Mucosa of stomach (tissue), 1 donor: ENCODE results near the gene PPP3CA.
"Not testable (repeated sequence)": the region's sequence is repeated elsewhere in the genome, so short reads cannot be mapped to it uniquely, and the experiment has no call there.

Experiments
- H3K27me3 ChIP-seq: one replicate; pipeline ENCODE4 v1.7.0; 2013; ENCODE audit warnings: mild to moderate bottlenecking, low read length; ENCODE audit not compliant: control insufficient read depth, insufficient read depth
- H3K36me3 ChIP-seq: one replicate; pipeline ENCODE4 v1.7.0; 2013; ENCODE audit warnings: low read length; ENCODE audit not compliant: control insufficient read depth, insufficient read depth
- H3K4me1 ChIP-seq: one replicate; pipeline ENCODE4 v1.7.0; 2013; ENCODE audit warnings: mild to moderate bottlenecking, low read length; ENCODE audit not compliant: control insufficient read depth, insufficient read depth
- H3K4me3 ChIP-seq: one replicate; pipeline ENCODE4 v1.7.0; 2013; ENCODE audit warnings: low read length
- H3K9ac ChIP-seq: one replicate; pipeline ENCODE4 v1.7.0; 2013; ENCODE audit warnings: mild to moderate bottlenecking, low read length, moderate library complexity
- H3K9me3 ChIP-seq: one replicate; pipeline ENCODE4 v1.7.0; 2013; ENCODE audit warnings: mild to moderate bottlenecking, low read length, moderate library complexity; ENCODE audit not compliant: control insufficient read depth
- donor health status: Pancreatic carcinoma.

The PPP3CA gene

GRCh38 chr4:101238706-101239105 is 108.6 kb downstream of the PPP3CA start:
- H3K9me3 ChIP-seq = no peaks in the 10 kb centered on the region
- no peaks in the 10 kb centered on the region for H3K27me3 ChIP-seq
- H3K4me3 ChIP-seq = no peak overlapping the region
- no peaks in the 10 kb centered on the region for H3K36me3 ChIP-seq
- peaks cover 17% of the 10 kb centered on the region for H3K4me1 ChIP-seq
- no peak overlapping the region for H3K9ac ChIP-seq

GRCh38 chr4:101237773-101238172 is 109.6 kb downstream of the PPP3CA start:
- H3K9me3 ChIP-seq = no peaks in the 10 kb centered on the region
- no peaks in the 10 kb centered on the region for H3K27me3 ChIP-seq
- H3K9ac ChIP-seq = no peak overlapping the region
- H3K4me3 ChIP-seq = no peak overlapping the region
- peaks cover 17% of the 10 kb centered on the region for H3K4me1 ChIP-seq
- no peaks in the 10 kb centered on the region for H3K36me3 ChIP-seq

DNA sequence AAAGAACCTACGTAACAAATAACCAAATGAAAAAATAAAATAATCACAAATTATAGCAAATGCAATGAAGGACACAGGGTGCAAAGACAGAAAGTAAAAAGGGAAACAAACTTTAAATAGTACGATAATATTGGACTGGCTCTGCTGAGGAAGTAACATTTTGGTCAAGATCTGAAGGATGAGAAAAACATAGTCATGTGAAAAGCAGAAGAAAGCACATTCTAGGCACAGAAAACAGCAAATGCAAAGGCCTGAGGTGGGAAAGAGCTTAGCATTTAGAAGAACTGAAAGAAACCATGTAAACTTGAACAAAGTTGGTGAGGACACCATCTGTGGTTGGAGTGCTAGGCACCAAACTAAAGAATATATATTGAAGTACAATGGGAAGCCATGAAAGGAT is 111.2 kb downstream of the PPP3CA start:
- peaks cover 17% of the 10 kb centered on the region for H3K4me1 ChIP-seq
- no peak overlapping the region for H3K9ac ChIP-seq
- H3K9me3 ChIP-seq = no peaks in the 10 kb centered on the region
- H3K27me3 ChIP-seq = no peaks in the 10 kb centered on the region
- H3K4me3 ChIP-seq = no peak overlapping the region
- H3K36me3 ChIP-seq = no peaks in the 10 kb centered on the region

DNA sequence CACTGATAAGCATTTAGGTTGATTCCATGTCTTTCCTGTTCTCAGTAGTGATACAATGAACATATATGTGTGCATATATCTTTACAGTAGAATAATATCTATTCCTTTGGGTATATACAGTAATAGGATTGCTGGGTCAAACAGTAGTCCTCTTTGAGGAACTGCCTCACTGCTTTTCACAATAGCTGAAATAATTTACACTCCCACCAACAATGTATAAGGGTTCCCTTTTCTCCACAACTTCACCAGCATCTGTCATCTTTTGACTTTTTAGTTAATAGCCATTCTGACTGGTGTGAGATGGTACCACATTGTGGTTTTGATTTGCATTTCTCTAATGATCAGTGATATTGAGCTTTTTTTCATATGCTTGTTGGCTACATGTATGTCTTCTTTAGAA is 113.2 kb downstream of the PPP3CA start:
- H3K9ac ChIP-seq, H3K27me3 ChIP-seq, H3K36me3 ChIP-seq, H3K4me3 ChIP-seq, H3K9me3 ChIP-seq: not testable (repeated sequence)
- H3K4me1 ChIP-seq = peaks cover 17% of the 10 kb centered on the region

- H3K4me3 ChIP-seq = no peak overlapping the region
- peaks cover 4% of the 10 kb centered on the region for H3K9me3 ChIP-seq
- H3K27me3 ChIP-seq = no peaks in the 10 kb centered on the region
- H3K36me3 ChIP-seq = no peaks in the 10 kb centered on the region
- no peak overlapping the region for H3K9ac ChIP-seq
- peaks cover 9% of the 10 kb centered on the region for H3K4me1 ChIP-seq
Observed at GRCh38 chr4:101232074-101232776, 115.1 kb downstream of the PPP3CA start.

DNA sequence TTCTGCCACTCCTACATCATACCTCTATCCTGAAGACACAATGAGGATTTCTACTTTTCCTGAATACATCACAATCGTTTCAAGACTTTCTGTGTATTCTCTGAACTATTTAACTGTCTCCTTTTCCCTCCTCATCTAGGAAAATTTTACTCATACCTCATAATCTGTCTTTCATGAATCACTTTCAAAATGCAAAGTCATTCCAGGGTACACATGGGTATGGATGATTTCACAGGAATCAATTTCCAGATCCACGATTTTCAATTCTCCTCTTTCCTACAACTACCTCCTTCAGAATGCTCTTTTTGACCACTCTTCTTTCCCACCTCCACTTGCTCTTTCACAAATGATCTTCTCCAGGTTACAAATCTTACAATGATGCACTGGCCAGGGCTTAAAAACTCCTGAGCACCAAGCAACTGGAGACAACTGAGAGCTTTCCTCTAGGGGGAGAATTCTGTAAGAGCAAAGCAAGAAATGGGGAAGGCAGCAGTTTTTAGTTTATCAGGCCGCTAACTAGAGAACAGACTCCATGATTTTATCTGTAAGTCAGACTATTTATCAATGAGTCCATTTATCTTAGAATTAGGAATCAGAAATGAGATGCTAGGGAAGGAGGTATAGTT is 116.4 kb downstream of the PPP3CA start:
- Histone ChIP-seq H3K9ac (no peak overlapping the region), H3K4me1 (no peaks in the 10 kb centered on the region), H3K4me3 (no peak overlapping the region), H3K27me3 (no peaks in the 10 kb centered on the region), H3K9me3 (peaks cover 4% of the 10 kb centered on the region), H3K36me3 (no peaks in the 10 kb centered on the region)

GRCh38 chr4:101229116-101229515 is 118.2 kb downstream of the PPP3CA start:
- Histone ChIP-seq H3K27me3 (no peaks in the 10 kb centered on the region), H3K36me3 (no peaks in the 10 kb centered on the region), H3K9ac (no peak overlapping the region), H3K4me1 (no peaks in the 10 kb centered on the region), H3K4me3 (no peak overlapping the region), H3K9me3 (peaks cover 4% of the 10 kb centered on the region)

DNA sequence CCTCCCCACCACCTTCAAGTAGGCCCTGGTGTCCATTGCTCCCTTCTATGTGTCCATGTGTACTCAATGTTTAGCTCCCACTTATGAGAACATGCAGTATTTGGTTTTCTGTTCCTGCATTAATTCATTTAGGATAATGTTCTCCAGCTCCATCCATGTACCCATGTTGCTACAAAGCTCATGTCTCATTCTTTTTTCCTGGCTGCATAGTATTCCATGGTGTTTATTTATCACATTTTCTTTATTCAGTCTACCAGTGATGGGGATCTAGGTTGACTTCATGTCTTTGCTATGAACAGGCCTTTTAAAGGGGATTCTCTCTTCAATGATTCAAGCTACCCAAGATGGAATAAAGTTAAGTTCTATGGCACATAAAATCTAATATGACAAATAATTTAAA is 119.6 kb downstream of the PPP3CA start:
- Histone ChIP-seq H3K27me3 (no peaks in the 10 kb centered on the region), H3K4me1 (no peaks in the 10 kb centered on the region), H3K36me3 (no peaks in the 10 kb centered on the region), H3K9me3 (peaks cover 4% of the 10 kb centered on the region), H3K9ac (no peak overlapping the region), H3K4me3 (no peak overlapping the region)

- H3K4me3 ChIP-seq = no peak overlapping the region
- peaks cover 7% of the 10 kb centered on the region for H3K4me1 ChIP-seq
- H3K9ac ChIP-seq = no peak overlapping the region
- no peaks in the 10 kb centered on the region for H3K27me3 ChIP-seq
- no peaks in the 10 kb centered on the region for H3K36me3 ChIP-seq
- H3K9me3 ChIP-seq = peaks cover 4% of the 10 kb centered on the region
Observed at GRCh38 chr4:101224358-101225218, 122.7 kb downstream of the PPP3CA start.

GRCh38 chr4:101222156-101222845 is 125.0 kb downstream of the PPP3CA start:
- Histone ChIP-seq H3K27me3 (no peaks in the 10 kb centered on the region), H3K4me1 (peaks cover 7% of the 10 kb centered on the region), H3K36me3 (no peaks in the 10 kb centered on the region), H3K4me3 (no peak overlapping the region), H3K9ac (no peak overlapping the region), H3K9me3 (no peaks in the 10 kb centered on the region)

GRCh38 chr4:101221294-101221693 is 126.0 kb downstream of the PPP3CA start:
- Histone ChIP-seq H3K9me3 (no peaks in the 10 kb centered on the region), H3K9ac (no peak overlapping the region), H3K4me1 (peaks cover 7% of the 10 kb centered on the region), H3K36me3 (no peaks in the 10 kb centered on the region), H3K4me3 (no peak overlapping the region), H3K27me3 (no peaks in the 10 kb centered on the region)

DNA sequence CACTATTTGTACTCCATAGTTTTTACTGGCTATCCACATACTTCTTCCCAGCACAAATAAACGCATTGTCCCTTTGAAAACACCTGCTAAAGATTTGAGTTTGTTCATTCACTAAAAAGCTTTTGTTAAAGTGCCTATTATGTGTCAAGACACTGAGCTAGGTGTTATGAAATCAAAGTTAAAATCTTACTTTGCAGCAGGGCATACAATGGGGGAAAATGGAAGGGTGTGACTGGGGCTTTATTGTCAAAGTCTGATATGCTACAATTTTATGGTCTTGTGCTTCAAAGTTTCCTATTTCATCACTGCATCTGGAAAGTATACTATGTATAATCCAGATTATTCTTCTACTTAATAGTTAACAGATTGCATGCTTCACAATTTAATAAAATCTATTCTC is 128.4 kb downstream of the PPP3CA start:
- H3K4me3 ChIP-seq = no peak overlapping the region
- H3K9ac ChIP-seq = no peak overlapping the region
- no peaks in the 10 kb centered on the region for H3K27me3 ChIP-seq
- peaks cover 12% of the 10 kb centered on the region for H3K4me1 ChIP-seq
- H3K9me3 ChIP-seq = no peaks in the 10 kb centered on the region
- no peaks in the 10 kb centered on the region for H3K36me3 ChIP-seq
